Esophagus muscularis mucosa (tissue), 4 donors: ENCODE data around the gene CCDC169. TPM values are rescaled to one million over a fixed set of nuclear protein-coding genes. Genes with fewer than 3 reads are reported as not detected.

Experiments used
- DNase-seq: peaks from one replicate; pipeline ENCODE4 v3.0.0-alpha.2; 2017; ENCODE audit errors: extremely low spot score
- H3K27ac ChIP-seq, 4 donors: fragments of 200-600 bp; sonication (generic); replicated peaks in 1 of 4; 1 replicate in 3 of 4; 2 replicates in 1 of 4; pipeline ENCODE4 v1.5.1; 2016 to 2019; ENCODE audit warnings: mild to moderate bottlenecking in 1 of 4
- H3K27me3 ChIP-seq, 4 donors: fragments of 200-600 bp; sonication (generic); one replicate each; pipeline versions ENCODE4 v1.5.1 to v1.6.0; 2016 to 2019
- H3K36me3 ChIP-seq, 4 donors: fragments of 200-600 bp; sonication (generic); one replicate each; pipeline ENCODE4 v1.5.1; 2016 to 2019
- H3K4me1 ChIP-seq, 4 donors: fragments of 200-600 bp; sonication (generic); one replicate each; pipeline ENCODE4 v1.5.1; 2016 to 2019
- H3K4me3 ChIP-seq, 4 donors: fragments of 200-600 bp; sonication (generic); 1 replicate in 2 of 4; 2 replicates in 2 of 4; pipeline ENCODE4 v1.5.1; 2016 to 2019; ENCODE audit warnings: mild to moderate bottlenecking in 4 of 4, moderate library complexity in 1 of 4
- H3K9me3 ChIP-seq, 4 donors: fragments of 200-600 bp; sonication (generic); 1 replicate in 3 of 4; 2 replicates in 1 of 4; pipeline ENCODE4 v1.5.1; 2016 to 2019
- EP300 ChIP-seq: sonication (generic); formaldehyde crosslinking; IDR thresholded peaks from one replicate; pipeline ENCODE4 v1.6.1; 2017; ENCODE audit warnings: antibody characterized with exemption
- POLR2A ChIP-seq: fragments of 450-650 bp; IDR thresholded peaks from one replicate; pipeline ENCODE4 v1.6.1; 2017; ENCODE audit warnings: antibody characterized with exemption, moderate library complexity, mild to moderate bottlenecking, low read depth
- POLR2AphosphoS5 ChIP-seq, 2 donors: sonication (generic); formaldehyde crosslinking; IDR thresholded peaks; one replicate each; pipeline ENCODE4 v1.6.1; 2017; ENCODE audit warnings: antibody characterized with exemption in 2 of 2
- WGBS: methylation state at CpG from one replicate; pipeline ENCODE4 v1.1.5; 2018; 5-methylcytosine and 5-hydroxymethylcytosine counted together
- intact Hi-C: fragments of 100-400 bp; cut with DNase I; formaldehyde crosslinking; loops from one replicate; pipeline ENCODE4 v1.15.1; 2023
- total RNA-seq, 4 donors: library from RNA; depleted of rRNA; stranded (reverse); fragments of >200 nt; gene quantifications; one replicate each; pipeline versions ENCODE4 v1.1.0 to v1.2.1, GENCODE V29; 2016
- TF ChIP-seq, protein P1 (sequence below), 3 experiments: fragments of 200-600 bp in 2 of 3; fragments of 450-650 bp in 1 of 3; sonication (generic) in 2 of 3; IDR thresholded peaks; one replicate each; pipeline ENCODE4 v1.5.1; 2017 to 2019; ENCODE audit warnings: antibody characterized with exemption in 3 of 3, mild to moderate bottlenecking in 2 of 3, moderate library complexity in 1 of 3

The CCDC169 gene
- total RNA-seq, 4 donors from 2014 or later, result 0.42 to 1.6 (median 0.84) TPM

DNA sequence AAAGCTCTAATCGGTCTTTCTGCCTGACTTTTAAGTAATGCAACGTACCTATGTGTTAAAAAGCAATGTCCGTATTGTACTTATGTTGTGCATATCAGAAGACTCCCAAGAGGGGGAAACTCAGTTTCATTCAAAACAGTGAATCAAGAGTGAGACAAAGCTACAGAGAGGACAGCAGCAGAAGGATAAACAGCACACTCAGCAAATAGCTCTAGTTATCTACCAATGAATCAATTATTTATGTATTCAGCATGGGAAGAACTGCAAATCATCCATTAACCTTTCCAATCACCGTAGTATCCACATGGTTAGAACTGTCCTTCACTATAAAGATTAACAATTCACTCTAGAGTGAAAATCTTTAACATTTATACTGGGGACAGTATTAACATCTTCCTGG lies 46.6 kb downstream of the CCDC169 start:
- Histone ChIP-seq H3K4me1 (no peaks in the 10 kb centered on the region), H3K27ac (no peak overlapping the region), H3K4me3 (no peak overlapping the region), H3K9me3 (peaks cover 0 to 8% (median 0%) of the 10 kb centered on the region in 4 donors), H3K27me3 (no peaks in the 10 kb centered on the region), H3K36me3 (peaks cover 0 to 4% (median 2%) of the 10 kb centered on the region in 4 donors)
- DNase-seq, result no peak
- TF ChIP-seq POLR2A, result no peak
- no peak for TF ChIP-seq EP300
- TF ChIP-seq, protein P1, sequence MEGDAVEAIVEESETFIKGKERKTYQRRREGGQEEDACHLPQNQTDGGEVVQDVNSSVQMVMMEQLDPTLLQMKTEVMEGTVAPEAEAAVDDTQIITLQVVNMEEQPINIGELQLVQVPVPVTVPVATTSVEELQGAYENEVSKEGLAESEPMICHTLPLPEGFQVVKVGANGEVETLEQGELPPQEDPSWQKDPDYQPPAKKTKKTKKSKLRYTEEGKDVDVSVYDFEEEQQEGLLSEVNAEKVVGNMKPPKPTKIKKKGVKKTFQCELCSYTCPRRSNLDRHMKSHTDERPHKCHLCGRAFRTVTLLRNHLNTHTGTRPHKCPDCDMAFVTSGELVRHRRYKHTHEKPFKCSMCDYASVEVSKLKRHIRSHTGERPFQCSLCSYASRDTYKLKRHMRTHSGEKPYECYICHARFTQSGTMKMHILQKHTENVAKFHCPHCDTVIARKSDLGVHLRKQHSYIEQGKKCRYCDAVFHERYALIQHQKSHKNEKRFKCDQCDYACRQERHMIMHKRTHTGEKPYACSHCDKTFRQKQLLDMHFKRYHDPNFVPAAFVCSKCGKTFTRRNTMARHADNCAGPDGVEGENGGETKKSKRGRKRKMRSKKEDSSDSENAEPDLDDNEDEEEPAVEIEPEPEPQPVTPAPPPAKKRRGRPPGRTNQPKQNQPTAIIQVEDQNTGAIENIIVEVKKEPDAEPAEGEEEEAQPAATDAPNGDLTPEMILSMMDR (IDR thresholded peaks at IDR 0.05), result no peak
- TF ChIP-seq POLR2AphosphoS5 (IDR thresholded peaks at IDR 0.05), result no peak
- 83% methylated on average over 4 of the region's 4 CpGs for WGBS
- intact Hi-C loops, result no loop called here

DNA sequence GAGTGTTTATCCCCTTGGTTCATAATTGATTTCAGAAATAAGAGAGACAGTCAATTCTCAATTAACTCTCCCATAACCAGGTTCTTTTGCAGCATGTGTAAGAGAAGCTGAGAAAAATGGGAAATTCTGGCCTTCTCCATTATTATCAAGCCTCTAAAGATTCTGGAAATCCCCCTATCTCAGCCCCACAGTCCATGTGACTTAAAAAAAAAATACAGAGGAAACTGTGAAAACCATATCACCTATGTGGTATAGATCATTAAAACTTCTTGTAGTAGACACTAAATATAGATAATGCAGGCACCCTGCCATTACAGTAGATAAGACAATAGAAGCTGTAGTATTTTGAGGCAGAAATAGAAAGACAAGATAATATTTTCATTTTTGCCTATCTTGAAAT lies 48.9 kb downstream of the CCDC169 start:
- Histone ChIP-seq H3K36me3 (peaks cover 0 to 4% (median 2%) of the 10 kb centered on the region in 4 donors), H3K4me1 (no peaks in the 10 kb centered on the region), H3K9me3 (peaks cover 0 to 8% (median 0%) of the 10 kb centered on the region in 4 donors), H3K27ac (no peak overlapping the region), H3K4me3 (no peak overlapping the region), H3K27me3 (no peaks in the 10 kb centered on the region)
- intact Hi-C loops, result no loop called here
- TF ChIP-seq POLR2A (no peak), EP300 (no peak), POLR2AphosphoS5 (IDR thresholded peaks at IDR 0.05) (no peak)
- TF ChIP-seq, protein P1 (IDR thresholded peaks at IDR 0.05), result no peak
- DNase-seq, result no peak

DNA sequence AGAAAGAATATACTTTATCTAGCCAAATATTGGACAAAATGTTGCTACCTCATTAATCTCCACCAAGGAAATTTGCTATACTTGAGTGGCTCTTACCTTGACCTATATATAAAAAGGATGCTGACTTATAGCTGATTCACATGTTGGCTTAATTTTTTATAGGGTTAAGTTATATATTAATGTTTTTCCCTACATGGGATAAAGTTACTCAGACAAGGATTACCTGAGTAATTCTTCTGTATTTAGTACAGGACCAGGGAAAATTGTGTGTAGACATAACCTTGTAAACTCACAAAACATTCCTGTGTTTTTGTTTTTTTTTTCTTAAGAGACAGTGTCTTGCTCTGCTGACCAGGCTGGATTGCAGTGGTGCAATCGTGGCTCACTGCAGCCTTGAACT lies 52.6 kb downstream of the CCDC169 start:
- TF ChIP-seq POLR2AphosphoS5 (IDR thresholded peaks at IDR 0.05), result no peak
- no peak for TF ChIP-seq POLR2A
- no peak for TF ChIP-seq EP300
- TF ChIP-seq, protein P1 (IDR thresholded peaks at IDR 0.05), result no peak
- no peak overlapping the region for H3K4me3 ChIP-seq
- 75% methylated on average over 1 of the region's 1 CpG for WGBS
- H3K27me3 ChIP-seq, result no peaks in the 10 kb centered on the region
- intact Hi-C loops, result no loop called here
- H3K4me1 ChIP-seq, result no peaks in the 10 kb centered on the region
- no peak for DNase-seq
- peaks cover 0 to 8% (median 0%) of the 10 kb centered on the region in 4 donors for H3K9me3 ChIP-seq
- peaks cover 0 to 4% (median 2%) of the 10 kb centered on the region in 4 donors for H3K36me3 ChIP-seq
- H3K27ac ChIP-seq, result no peak overlapping the region

DNA sequence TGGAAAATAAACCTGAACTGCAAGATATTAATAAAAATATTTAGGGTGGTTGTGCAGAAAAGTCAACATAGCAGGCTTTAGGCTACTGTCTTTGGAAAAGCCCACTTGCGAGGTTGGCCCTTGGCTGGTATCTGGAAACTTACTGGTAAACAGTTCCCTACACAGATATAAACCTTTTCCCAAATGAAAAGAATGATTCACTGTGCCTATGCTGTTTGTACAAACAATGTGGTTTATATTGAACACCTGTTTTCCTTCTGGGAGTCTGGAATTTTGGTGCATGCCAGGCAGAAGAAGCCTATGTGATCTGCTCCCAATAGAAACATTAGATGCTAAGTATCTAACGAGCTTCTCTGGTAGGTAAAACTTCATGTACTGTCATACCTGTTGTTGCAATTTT lies 53.5 kb downstream of the CCDC169 start:
- H3K4me1 ChIP-seq, result no peaks in the 10 kb centered on the region
- peaks cover 0 to 8% (median 0%) of the 10 kb centered on the region in 4 donors for H3K9me3 ChIP-seq
- H3K36me3 ChIP-seq, result peaks cover 0 to 4% (median 2%) of the 10 kb centered on the region in 4 donors
- intact Hi-C loops, result no loop called here
- TF ChIP-seq POLR2AphosphoS5 (IDR thresholded peaks at IDR 0.05), result no peak
- no peak overlapping the region for H3K4me3 ChIP-seq
- no peak overlapping the region for H3K27ac ChIP-seq
- no peaks in the 10 kb centered on the region for H3K27me3 ChIP-seq
- 89% methylated on average over 2 of the region's 2 CpGs for WGBS
- DNase-seq, result no peak

DNA sequence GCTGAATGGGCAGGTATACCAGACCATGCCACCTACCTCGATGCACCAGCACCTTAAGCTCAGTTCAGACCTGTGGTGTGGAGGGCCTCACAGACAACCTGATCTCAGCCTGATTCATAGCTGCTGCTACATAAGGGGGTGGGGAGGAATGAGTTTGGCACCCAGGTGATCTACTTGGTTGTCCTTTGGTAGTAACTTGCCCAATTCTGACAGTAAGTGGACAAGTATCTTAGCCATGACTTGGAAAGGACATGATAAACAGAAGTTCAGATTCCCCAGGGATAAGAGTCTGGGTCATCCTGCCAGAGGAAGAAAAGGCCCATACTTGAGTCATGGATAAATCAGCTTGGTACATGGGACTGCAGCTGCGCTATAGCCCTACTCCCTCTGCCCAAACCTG lies 54.9 kb downstream of the CCDC169 start:
- Histone ChIP-seq H3K9me3 (peaks cover 0 to 8% (median 0%) of the 10 kb centered on the region in 4 donors), H3K36me3 (peaks cover 0 to 4% (median 2%) of the 10 kb centered on the region in 4 donors), H3K4me1 (no peaks in the 10 kb centered on the region), H3K27me3 (no peaks in the 10 kb centered on the region), H3K27ac (no peak overlapping the region), H3K4me3 (no peak overlapping the region)
- no peak for TF ChIP-seq POLR2AphosphoS5 (IDR thresholded peaks at IDR 0.05)
- intact Hi-C loops, result no loop called here
- no peak for DNase-seq
- WGBS, result 80% methylated on average over 1 of the region's 2 CpGs

DNA sequence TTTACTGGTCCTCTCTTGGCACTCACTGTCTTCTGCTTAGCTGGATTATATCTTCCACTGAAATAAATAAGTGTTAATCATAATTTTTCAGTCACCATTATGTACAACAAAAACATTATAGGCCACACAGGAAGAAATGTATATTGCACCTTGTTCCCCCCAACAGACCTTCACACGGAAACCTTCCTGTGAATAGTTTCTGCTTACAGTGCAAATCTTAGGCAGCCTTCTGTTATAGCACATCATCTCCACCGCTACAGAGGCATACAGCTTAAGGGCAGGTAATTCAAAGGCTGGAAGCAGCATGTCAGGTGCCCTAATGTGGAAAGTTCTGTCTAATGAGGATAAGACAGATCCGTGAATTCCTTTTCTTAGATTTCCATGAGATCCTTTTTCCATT lies 66.4 kb downstream of the CCDC169 start:
- Histone ChIP-seq H3K4me3 (no peak overlapping the region), H3K4me1 (no peaks in the 10 kb centered on the region), H3K36me3 (no peaks in the 10 kb centered on the region), H3K27ac (no peak overlapping the region), H3K27me3 (no peaks in the 10 kb centered on the region), H3K9me3 (peaks cover 0 to 12% (median 8%) of the 10 kb centered on the region in 4 donors)
- TF ChIP-seq POLR2A, result no peak
- TF ChIP-seq EP300, result no peak
- TF ChIP-seq, protein P1 (IDR thresholded peaks at IDR 0.05), result no peak
- no peak for TF ChIP-seq POLR2AphosphoS5 (IDR thresholded peaks at IDR 0.05)
- WGBS, result 88% methylated on average over 2 of the region's 3 CpGs
- DNase-seq, result no peak
- intact Hi-C loops, result no loop called here
